KMS-11 (cell line): Measurements from ENCODE around the gene FRMD4A.

Experiments used
- H2AFZ ChIP-seq: fragments of 200-600 bp; sonication (generic); 2 replicates; pipeline ENCODE4 v1.6.1; 2016; ENCODE audit warnings: antibody characterized with exemption, mixed run types, low read depth
- H3K27ac ChIP-seq: fragments of 200-600 bp; sonication (generic); 2 replicates; pipeline ENCODE4 v1.6.1; 2016; ENCODE audit warnings: mild to moderate bottlenecking, mixed run types
- H3K27me3 ChIP-seq: fragments of 200-600 bp; sonication (generic); 2 replicates; pipeline ENCODE4 v1.6.1; 2017; ENCODE audit warnings: mild to moderate bottlenecking, low read depth, mixed run types, moderate library complexity; ENCODE audit not compliant: insufficient read depth
- H3K36me3 ChIP-seq: fragments of 200-600 bp; sonication (generic); 2 replicates; pipeline ENCODE4 v1.6.1; 2017; ENCODE audit warnings: mild to moderate bottlenecking, mixed run types; ENCODE audit not compliant: insufficient read depth
- H3K4me1 ChIP-seq: fragments of 200-600 bp; sonication (generic); 2 replicates; pipeline ENCODE4 v1.6.1; 2016; ENCODE audit warnings: mild to moderate bottlenecking, low read depth, mixed run types; ENCODE audit not compliant: poor library complexity, severe bottlenecking
- H3K4me2 ChIP-seq: fragments of 200-600 bp; sonication (generic); 2 replicates; pipeline ENCODE4 v1.7.0; 2016; ENCODE audit warnings: mild to moderate bottlenecking, mixed run types
- H3K4me3 ChIP-seq: fragments of 200-600 bp; sonication (generic); IDR thresholded peaks from 2 replicates; pipeline ENCODE4 v1.6.1; 2017; ENCODE audit warnings: low read depth, low read length, mixed read lengths; ENCODE audit not compliant: insufficient read depth
- H3K79me2 ChIP-seq: fragments of 200-600 bp; sonication (generic); 2 replicates; pipeline ENCODE4 v1.6.1; 2016; ENCODE audit warnings: low read depth, mixed run types; ENCODE audit not compliant: insufficient read depth
- H3K9ac ChIP-seq: fragments of 200-600 bp; sonication (generic); 2 replicates; pipeline ENCODE4 v1.6.1; 2016; ENCODE audit warnings: mild to moderate bottlenecking, mixed run types
- H4K20me1 ChIP-seq: fragments of 200-600 bp; sonication (generic); 2 replicates; pipeline ENCODE4 v1.6.1; 2016; ENCODE audit warnings: mild to moderate bottlenecking, mixed run types; ENCODE audit not compliant: insufficient read depth
- CTCF ChIP-seq: fragments of 200-600 bp; sonication (generic); conservative IDR thresholded peaks from 2 replicates; pipeline ENCODE4 v1.6.1; 2017; ENCODE audit warnings: low read depth, mild to moderate bottlenecking, antibody characterized with exemption, low read length, moderate library complexity, mixed read lengths

Gene FRMD4A

DNA sequence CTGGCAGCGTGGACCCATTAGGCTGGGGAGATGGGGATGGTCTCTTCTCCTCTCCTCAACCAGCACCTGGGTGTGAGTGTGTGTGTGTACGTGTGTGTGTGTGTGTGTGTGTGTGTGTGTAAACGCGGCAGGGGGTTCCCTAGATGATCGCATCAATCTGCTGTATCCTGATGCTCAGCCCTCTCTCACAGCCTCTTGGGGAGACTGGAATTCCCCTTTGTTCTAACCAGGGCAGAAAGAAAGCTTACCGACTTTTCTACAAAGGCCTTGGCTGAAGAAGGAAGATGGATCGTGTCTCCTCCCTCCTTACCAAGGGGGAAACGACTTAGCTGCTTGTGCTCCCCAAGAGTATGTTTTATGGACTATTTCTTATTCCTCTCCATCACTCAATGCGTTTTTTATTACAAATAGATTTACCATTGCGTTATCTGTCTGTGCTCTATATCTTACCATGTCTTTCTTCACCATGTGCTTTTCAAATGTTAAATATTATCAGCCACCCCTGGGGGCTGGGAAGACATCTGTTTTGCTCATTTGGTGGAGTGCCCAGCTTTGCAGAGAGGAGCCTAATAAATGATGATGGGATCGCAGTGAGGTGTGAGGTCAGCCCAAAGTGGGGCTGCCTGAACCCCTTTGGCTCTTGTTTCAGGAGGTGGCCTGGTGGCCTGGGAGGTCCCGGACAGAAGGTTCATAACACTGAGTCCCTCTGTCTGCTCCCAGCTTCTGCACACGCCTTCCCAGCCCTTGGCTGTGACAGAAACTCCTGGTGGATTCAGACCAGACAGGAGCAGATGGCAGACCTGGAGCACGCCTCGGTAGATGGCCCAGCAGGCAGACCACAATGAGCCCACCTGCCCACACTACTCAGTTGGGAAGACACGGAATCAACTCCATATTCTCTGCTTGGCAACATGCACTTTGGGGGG lies 481.9 kb downstream of the FRMD4A start:
- Histone ChIP-seq H3K27ac (no peak overlapping the region), H4K20me1 (no peaks in the 10 kb centered on the region), H3K4me3 (no peak overlapping the region), H3K4me1 (no peaks in the 10 kb centered on the region), H3K4me2 (no peak overlapping the region), H3K27me3 (no peaks in the 10 kb centered on the region), H3K36me3 (no peaks in the 10 kb centered on the region), H3K79me2 (no peaks in the 10 kb centered on the region), H3K9ac (no peak overlapping the region), H2AFZ (no peak overlapping the region)
- TF ChIP-seq CTCF: no peak

DNA sequence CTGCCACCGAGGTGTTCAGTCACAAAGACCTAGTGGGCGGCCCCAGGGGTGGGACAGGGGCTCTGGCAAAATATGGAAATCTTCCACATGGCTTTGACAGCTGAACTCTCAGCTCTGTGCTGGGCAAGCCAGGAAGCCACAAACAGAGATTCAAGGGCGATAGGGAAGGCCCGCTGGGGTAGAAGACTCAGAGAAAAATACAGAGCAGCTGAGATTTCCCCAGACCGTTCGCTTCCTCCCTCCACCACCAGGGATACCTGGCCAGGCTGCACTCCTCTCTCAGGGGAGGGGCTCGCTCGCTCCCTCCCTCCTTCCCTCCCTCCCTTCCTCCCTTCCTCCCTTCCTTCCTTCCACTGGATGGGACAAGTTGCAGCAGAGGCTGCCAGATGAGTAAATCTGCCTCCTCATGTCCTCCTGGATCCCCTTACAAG lies 483.5 kb downstream of the FRMD4A start:
- no peak overlapping the region for H3K27ac ChIP-seq
- H3K79me2 ChIP-seq: no peaks in the 10 kb centered on the region
- no peak for TF ChIP-seq CTCF
- no peaks in the 10 kb centered on the region for H3K27me3 ChIP-seq
- no peaks in the 10 kb centered on the region for H4K20me1 ChIP-seq
- no peak overlapping the region for H3K4me2 ChIP-seq
- H3K4me3 ChIP-seq: no peak overlapping the region
- H3K36me3 ChIP-seq: no peaks in the 10 kb centered on the region
- H2AFZ ChIP-seq: no peak overlapping the region
- H3K9ac ChIP-seq: no peak overlapping the region
- no peaks in the 10 kb centered on the region for H3K4me1 ChIP-seq

GRCh38 chr10:13845897-13846296 lies 484.8 kb downstream of the FRMD4A start:
- H3K27me3 ChIP-seq: no peaks in the 10 kb centered on the region
- H2AFZ ChIP-seq: no peak overlapping the region
- H3K79me2 ChIP-seq: no peaks in the 10 kb centered on the region
- H3K27ac ChIP-seq: no peak overlapping the region
- no peak overlapping the region for H3K9ac ChIP-seq
- H3K4me2 ChIP-seq: no peak overlapping the region
- no peaks in the 10 kb centered on the region for H4K20me1 ChIP-seq
- no peak overlapping the region for H3K4me3 ChIP-seq
- no peaks in the 10 kb centered on the region for H3K36me3 ChIP-seq
- TF ChIP-seq CTCF: no peak
- H3K4me1 ChIP-seq: no peaks in the 10 kb centered on the region

- TF ChIP-seq CTCF: no peak
- Histone ChIP-seq H3K4me2 (no peak overlapping the region), H3K36me3 (no peaks in the 10 kb centered on the region), H3K27ac (no peak overlapping the region), H3K79me2 (no peaks in the 10 kb centered on the region), H3K4me3 (no peak overlapping the region), H4K20me1 (no peaks in the 10 kb centered on the region), H3K4me1 (no peaks in the 10 kb centered on the region), H3K9ac (no peak overlapping the region), H3K27me3 (no peaks in the 10 kb centered on the region), H2AFZ (no peak overlapping the region)
Observed at GRCh38 chr10:13844651-13845050, 486.1 kb downstream of the FRMD4A start.
